Measurements from ENCODE around the gene CREB3L4. TPM values are rescaled to one million over a fixed set of nuclear protein-coding genes. Genes with fewer than 3 reads are reported as not detected.
A peak's percentile ranks its signal among the peaks of the same experiment; 100 is the strongest.

CREB3L4 gene
- total RNA-seq, 1 donor from 2014 or later, result 41.7 TPM

GRCh38 chr1:153945131-153945794 lies 22.4 kb upstream of the CREB3L4 start:
- TF ChIP-seq CTCF (IDR thresholded peaks at IDR 0.05; ENCODE audit: unreplicated experiment), result no peak
- H3K4me3 Mint-ChIP-seq (ENCODE audit: low read depth), result peak overlapping the region; percentile 75
- H3K4me1 Mint-ChIP-seq (ENCODE audit: low read depth), result peaks cover 7% of the 10 kb centered on the region
- no peak for DNase-seq (ENCODE audit: low spot score, unreplicated experiment)
- no peaks in the 10 kb centered on the region for H3K27me3 Mint-ChIP-seq
- H3K9me3 Mint-ChIP-seq (ENCODE audit: low read depth), result no peaks in the 10 kb centered on the region
- H3K36me3 Mint-ChIP-seq (ENCODE audit: insufficient read depth), result peaks cover 6% of the 10 kb centered on the region
- H3K27ac Mint-ChIP-seq, result peak overlapping the region; percentile 94

GRCh38 chr1:153945795-153946621 lies 21.7 kb upstream of the CREB3L4 start:
- Mint-ChIP-seq H3K4me3 (ENCODE audit: low read depth) (peak overlapping the region; percentile 75), H3K36me3 (ENCODE audit: insufficient read depth) (peaks cover 8% of the 10 kb centered on the region), H3K9me3 (ENCODE audit: low read depth) (no peaks in the 10 kb centered on the region), H3K4me1 (ENCODE audit: low read depth) (peaks cover 7% of the 10 kb centered on the region), H3K27ac (peak overlapping the region; percentile 94), H3K27me3 (no peaks in the 10 kb centered on the region)
- DNase-seq (ENCODE audit: low spot score, unreplicated experiment), result peak; percentile 35
- no peak for TF ChIP-seq CTCF (IDR thresholded peaks at IDR 0.05; ENCODE audit: unreplicated experiment)

DNA sequence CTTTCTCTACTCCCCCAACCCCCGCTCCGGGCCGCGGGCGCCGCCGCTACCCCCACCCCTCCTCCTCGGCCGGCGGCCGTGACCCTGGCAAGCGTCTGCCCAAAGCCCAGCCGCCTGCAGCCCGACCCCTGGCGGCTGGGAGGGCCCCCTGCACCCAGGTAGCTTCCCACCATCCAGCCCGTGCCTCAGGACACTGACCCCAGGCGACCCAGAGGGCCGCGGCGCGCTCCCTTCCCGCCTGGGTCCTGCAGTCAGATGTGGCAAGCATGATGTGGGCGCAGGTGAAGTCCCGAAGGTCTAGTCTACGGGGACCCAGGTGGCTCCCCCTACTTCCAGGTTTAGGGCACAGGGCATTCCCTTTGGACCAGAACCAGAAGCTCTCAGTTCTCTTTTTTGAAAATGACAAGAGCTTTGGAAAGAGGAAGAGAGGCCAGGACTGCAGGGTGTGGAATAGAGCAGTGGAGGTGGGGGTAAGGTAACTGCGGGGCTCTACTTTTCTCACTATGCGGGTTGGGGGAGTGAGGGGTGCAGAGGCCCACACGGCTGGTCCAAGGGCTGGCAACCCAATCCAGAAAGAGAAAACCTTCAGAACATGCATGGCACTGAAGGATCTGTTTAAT lies 21.0 kb upstream of the CREB3L4 start, which contains the start of gene DENND4B:
DENND4B (minus strand) TSS at position 97 of the 620 bp plus-strand sequence. CDS start 2,344 bp downstream, outside the sequence.
- peak within 1 kb of the TSS; percentile 75 for H3K4me3 Mint-ChIP-seq (ENCODE audit: low read depth)

DNA sequence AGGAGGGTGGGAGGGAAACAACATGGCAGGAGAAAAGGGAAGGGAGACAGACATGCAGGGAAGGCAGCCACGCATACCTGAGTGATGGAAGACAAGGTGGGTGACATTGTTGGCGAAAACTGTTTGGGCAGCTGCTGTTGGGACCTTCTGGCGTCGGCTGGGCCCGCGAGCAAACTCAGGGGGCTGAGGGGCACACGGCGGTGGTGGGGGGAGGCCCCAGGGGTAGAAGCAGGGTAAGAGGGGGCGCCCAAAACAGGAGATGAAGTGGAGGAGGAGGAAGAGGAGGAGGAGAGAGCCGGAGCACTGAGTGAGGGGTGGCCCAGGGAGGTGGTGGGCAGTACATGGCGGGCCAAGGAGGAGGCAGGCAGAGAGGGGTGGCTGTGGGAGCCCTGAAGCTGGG lies 16.5 kb upstream of the CREB3L4 start:
- Mint-ChIP-seq H3K36me3 (ENCODE audit: insufficient read depth) (peaks cover 11% of the 10 kb centered on the region), H3K9me3 (ENCODE audit: low read depth) (no peaks in the 10 kb centered on the region), H3K27ac (no peak overlapping the region), H3K4me3 (ENCODE audit: low read depth) (no peak overlapping the region), H3K4me1 (ENCODE audit: low read depth) (peaks cover 9% of the 10 kb centered on the region), H3K27me3 (no peaks in the 10 kb centered on the region)
- TF ChIP-seq CTCF (IDR thresholded peaks at IDR 0.05; ENCODE audit: unreplicated experiment), result no peak
- DNase-seq (ENCODE audit: low spot score, unreplicated experiment), result no peak

More for the DNA sequence above, 21.0 kb upstream of the CREB3L4 start, which contains the start of gene DENND4B:
- peak; percentile 91 for TF ChIP-seq CTCF (IDR thresholded peaks at IDR 0.05; ENCODE audit: unreplicated experiment)
- DNase-seq (ENCODE audit: low spot score, unreplicated experiment), result peak; percentile 77
- H3K9me3 Mint-ChIP-seq (ENCODE audit: low read depth), result no peaks in the 10 kb centered on the region
- no peaks in the 10 kb centered on the region for H3K27me3 Mint-ChIP-seq
- H3K27ac Mint-ChIP-seq, result peak within 1 kb of the TSS; percentile 94
- H3K4me1 Mint-ChIP-seq (ENCODE audit: low read depth), result peaks cover 7% of the 10 kb centered on the region
- H3K36me3 Mint-ChIP-seq (ENCODE audit: insufficient read depth), result peaks cover 9% of the 10 kb centered on the region

DNA sequence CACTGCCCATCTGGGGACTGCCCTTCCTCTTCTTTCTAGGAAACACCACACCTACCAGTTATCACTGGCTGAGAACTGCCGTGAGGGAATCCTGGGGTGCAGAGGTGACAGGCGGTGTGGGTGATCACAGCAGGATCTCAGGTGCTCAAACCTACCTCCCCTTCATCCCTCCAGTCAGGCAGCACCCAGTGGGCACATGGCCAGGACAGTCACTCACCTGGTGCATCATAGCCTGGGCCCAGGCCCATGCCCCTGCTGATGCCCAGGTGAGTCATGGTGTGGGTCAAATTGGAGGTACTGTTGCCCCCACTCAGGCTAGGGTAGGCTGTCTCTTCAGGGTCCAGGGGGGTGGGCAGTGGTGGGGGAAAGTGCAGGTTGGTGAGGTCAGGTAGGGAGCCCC lies 15.9 kb upstream of the CREB3L4 start:
- DNase-seq (ENCODE audit: low spot score, unreplicated experiment), result no peak
- Mint-ChIP-seq H3K4me3 (ENCODE audit: low read depth) (no peak overlapping the region), H3K36me3 (ENCODE audit: insufficient read depth) (peaks cover 11% of the 10 kb centered on the region), H3K27ac (no peak overlapping the region), H3K4me1 (ENCODE audit: low read depth) (peaks cover 11% of the 10 kb centered on the region), H3K9me3 (ENCODE audit: low read depth) (no peaks in the 10 kb centered on the region), H3K27me3 (no peaks in the 10 kb centered on the region)
- TF ChIP-seq CTCF (IDR thresholded peaks at IDR 0.05; ENCODE audit: unreplicated experiment), result no peak

All from progenitor cell of endocrine pancreas (in vitro differentiated cells).